Measurements from ENCODE around the gene ZMYND11. TPM values are rescaled to one million over a fixed set of nuclear protein-coding genes. Genes with fewer than 3 reads are reported as not detected.
"Not testable (repeated sequence)": the region's sequence is repeated elsewhere in the genome, so short reads cannot be mapped to it uniquely, and the experiment has no call there.

ZMYND11 gene
- polyA plus RNA-seq, 1 of the 3 experiments (the other 2 are of a cell fraction) = 33.1 TPM

DNA sequence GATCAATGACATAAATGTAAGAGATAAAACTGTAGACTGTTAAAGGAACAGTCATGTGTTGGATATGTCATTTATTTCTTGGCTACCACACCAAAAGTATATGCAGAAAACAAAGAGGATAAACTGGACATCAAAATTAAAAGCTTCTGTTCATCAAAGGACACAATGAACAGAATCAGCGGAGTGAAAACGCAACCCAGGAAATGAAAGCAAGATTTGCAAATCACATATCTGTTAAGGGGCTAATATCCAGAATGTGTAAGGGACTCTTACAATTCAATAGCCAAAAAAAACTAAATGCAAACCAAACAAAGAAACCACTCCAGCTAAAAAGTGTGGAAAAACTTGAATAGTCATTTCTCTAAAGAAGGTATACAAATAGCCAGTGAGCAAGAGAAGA is 164.3 kb downstream of the ZMYND11 start:
- H2AFZ ChIP-seq (ENCODE audit: low read depth) = no peak overlapping the region
- no peak for TF ChIP-seq POLR2AphosphoS5 (IDR thresholded peaks at IDR 0.05; ENCODE audit: low read depth, low read length)
- TF ChIP-seq SMC3 (IDR thresholded peaks at IDR 0.05; ENCODE audit: low read depth, low read length) = no peak
- no peak for TF ChIP-seq RAD21 (IDR thresholded peaks at IDR 0.05; ENCODE audit: low read length)
- TF ChIP-seq GATA2 (CRISPR knock-in tag; IDR thresholded peaks at IDR 0.05) = no peak
- TF ChIP-seq, protein P1, sequence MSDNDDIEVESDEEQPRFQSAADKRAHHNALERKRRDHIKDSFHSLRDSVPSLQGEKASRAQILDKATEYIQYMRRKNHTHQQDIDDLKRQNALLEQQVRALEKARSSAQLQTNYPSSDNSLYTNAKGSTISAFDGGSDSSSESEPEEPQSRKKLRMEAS (IDR thresholded peaks at IDR 0.05; ENCODE audit: low read depth) = no peak
- no peak for TF ChIP-seq TCF12 (IDR thresholded peaks at IDR 0.05)
- no peak for TF ChIP-seq YY1 (IDR thresholded peaks at IDR 0.05; ENCODE audit: low read depth)
- no peak for TF ChIP-seq FOSL2 (IDR thresholded peaks at IDR 0.05; ENCODE audit: borderline replicate concordance, low read depth)
- TF ChIP-seq, protein P2, sequence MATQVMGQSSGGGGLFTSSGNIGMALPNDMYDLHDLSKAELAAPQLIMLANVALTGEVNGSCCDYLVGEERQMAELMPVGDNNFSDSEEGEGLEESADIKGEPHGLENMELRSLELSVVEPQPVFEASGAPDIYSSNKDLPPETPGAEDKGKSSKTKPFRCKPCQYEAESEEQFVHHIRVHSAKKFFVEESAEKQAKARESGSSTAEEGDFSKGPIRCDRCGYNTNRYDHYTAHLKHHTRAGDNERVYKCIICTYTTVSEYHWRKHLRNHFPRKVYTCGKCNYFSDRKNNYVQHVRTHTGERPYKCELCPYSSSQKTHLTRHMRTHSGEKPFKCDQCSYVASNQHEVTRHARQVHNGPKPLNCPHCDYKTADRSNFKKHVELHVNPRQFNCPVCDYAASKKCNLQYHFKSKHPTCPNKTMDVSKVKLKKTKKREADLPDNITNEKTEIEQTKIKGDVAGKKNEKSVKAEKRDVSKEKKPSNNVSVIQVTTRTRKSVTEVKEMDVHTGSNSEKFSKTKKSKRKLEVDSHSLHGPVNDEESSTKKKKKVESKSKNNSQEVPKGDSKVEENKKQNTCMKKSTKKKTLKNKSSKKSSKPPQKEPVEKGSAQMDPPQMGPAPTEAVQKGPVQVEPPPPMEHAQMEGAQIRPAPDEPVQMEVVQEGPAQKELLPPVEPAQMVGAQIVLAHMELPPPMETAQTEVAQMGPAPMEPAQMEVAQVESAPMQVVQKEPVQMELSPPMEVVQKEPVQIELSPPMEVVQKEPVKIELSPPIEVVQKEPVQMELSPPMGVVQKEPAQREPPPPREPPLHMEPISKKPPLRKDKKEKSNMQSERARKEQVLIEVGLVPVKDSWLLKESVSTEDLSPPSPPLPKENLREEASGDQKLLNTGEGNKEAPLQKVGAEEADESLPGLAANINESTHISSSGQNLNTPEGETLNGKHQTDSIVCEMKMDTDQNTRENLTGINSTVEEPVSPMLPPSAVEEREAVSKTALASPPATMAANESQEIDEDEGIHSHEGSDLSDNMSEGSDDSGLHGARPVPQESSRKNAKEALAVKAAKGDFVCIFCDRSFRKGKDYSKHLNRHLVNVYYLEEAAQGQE (IDR thresholded peaks at IDR 0.05; ENCODE audit: low read depth, low read length) = no peak
- TF ChIP-seq EZH2phosphoT487 (IDR thresholded peaks at IDR 0.05; ENCODE audit: borderline replicate concordance, low read depth) = no peak
- no peak for TF ChIP-seq GABPA (IDR thresholded peaks at IDR 0.05; ENCODE audit: low read depth)
- no peak for TF ChIP-seq FOXM1 (IDR thresholded peaks at IDR 0.05; ENCODE audit: low read depth)
- no peak for TF ChIP-seq JUND (IDR thresholded peaks at IDR 0.05)
- H3K4me2 ChIP-seq = no peak overlapping the region
- H3K4me3 ChIP-seq (ENCODE audit: low read depth in 2 of 2, low read length in 1 of 2) = no peak overlapping the region
- POLR2A ChIA-PET = no interaction called here
- peaks cover 26% of the 10 kb centered on the region for H3F3A ChIP-seq (replicated peaks; ENCODE audit: insufficient read depth)
- H3K9me3 ChIP-seq = no peaks in the 10 kb centered on the region
- 0 out of 2 replicates have a peak, but pooled peaks cover 5% of the 10 kb centered on the region for H3K79me2 ChIP-seq (ENCODE audit: insufficient read depth)
- no peaks in the 10 kb centered on the region; the same call in 1 of the 2 replicates for H4K20me1 ChIP-seq (ENCODE audit: insufficient read depth)
- peaks cover 14 to 16% of the 10 kb centered on the region in 2 experiments for H3K36me3 ChIP-seq (replicated peaks in 1 of 2; ENCODE audit: control insufficient read depth in 1 of 2, insufficient read depth in 2 of 2, low read length in 1 of 2)
- no peak overlapping the region for H3K27ac ChIP-seq (ENCODE audit: low read depth in 2 of 2, low read length in 1 of 2)
- no peaks in the 10 kb centered on the region for H3K27me3 ChIP-seq (ENCODE audit: insufficient read depth)
- DNase-seq = no peak
- WGBS (ENCODE audit: low lambda C conversion rate) = 100% methylated on average over 2 of the region's 2 CpGs
- H3K9ac ChIP-seq = no peak overlapping the region
- H3K9me2 ChIP-seq = no peaks in the 10 kb centered on the region
- CTCF ChIA-PET = no interaction called here
- peaks cover 0 to 11% of the 10 kb centered on the region in 2 experiments; a peak in 2 of 4 replicates for H3K4me1 ChIP-seq (ENCODE audit: control insufficient read depth in 1 of 2, insufficient read depth in 2 of 2, low read depth in 1 of 2, low read length in 1 of 2)

DNA sequence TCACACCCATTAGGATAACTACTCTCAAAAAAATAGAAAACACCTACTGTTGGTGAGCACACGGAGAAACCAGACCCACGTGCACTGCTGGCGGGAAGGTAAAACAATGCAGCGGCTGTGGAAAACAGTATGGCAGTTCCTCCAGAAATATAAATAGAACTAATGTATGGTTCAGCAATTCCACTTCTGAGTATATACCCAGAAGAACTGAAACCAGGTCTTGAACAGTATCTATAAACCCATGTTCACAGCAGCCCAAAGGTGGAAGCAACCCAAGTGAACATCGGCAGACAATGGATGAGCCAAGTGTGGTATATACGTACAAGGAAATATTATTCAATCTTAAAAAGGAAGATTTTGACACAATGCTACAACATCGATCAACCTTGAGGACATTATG is 164.7 kb downstream of the ZMYND11 start:
- Histone ChIP-seq H3K27me3 (ENCODE audit: insufficient read depth) (no peaks in the 10 kb centered on the region), H3K9me3 (no peaks in the 10 kb centered on the region), H3K27ac (ENCODE audit: low read depth in 2 of 2, low read length in 1 of 2) (no peak overlapping the region), H4K20me1 (ENCODE audit: insufficient read depth) (no peaks in the 10 kb centered on the region; the same call in 1 of the 2 replicates), H2AFZ (ENCODE audit: low read depth) (no peak overlapping the region), H3K36me3 (replicated peaks in 1 of 2; ENCODE audit: control insufficient read depth in 1 of 2, insufficient read depth in 2 of 2, low read length in 1 of 2) (peaks cover 14 to 16% of the 10 kb centered on the region in 2 experiments), H3K79me2 (ENCODE audit: insufficient read depth) (0 out of 2 replicates have a peak, but pooled peaks cover 5% of the 10 kb centered on the region), H3K4me3 (ENCODE audit: low read depth in 2 of 2, low read length in 1 of 2) (no peak overlapping the region), H3K9me2 (no peaks in the 10 kb centered on the region), H3K9ac (no peak overlapping the region), H3K4me2 (no peak overlapping the region), H3K4me1 (ENCODE audit: control insufficient read depth in 1 of 2, insufficient read depth in 2 of 2, low read depth in 1 of 2, low read length in 1 of 2) (peaks cover 0 to 11% of the 10 kb centered on the region in 2 experiments; a peak in 2 of 4 replicates), H3F3A (replicated peaks; ENCODE audit: insufficient read depth) (peaks cover 26% of the 10 kb centered on the region)
- TF ChIP-seq FOXM1 (IDR thresholded peaks at IDR 0.05; ENCODE audit: low read depth) = no peak
- TF ChIP-seq, protein P2 (IDR thresholded peaks at IDR 0.05; ENCODE audit: low read depth, low read length) = no peak
- no peak for DNase-seq
- ChIA-PET POLR2A (no interaction called here), CTCF (no interaction called here)
- WGBS (ENCODE audit: low lambda C conversion rate) = 98% methylated on average over 7 of the region's 7 CpGs

DNA sequence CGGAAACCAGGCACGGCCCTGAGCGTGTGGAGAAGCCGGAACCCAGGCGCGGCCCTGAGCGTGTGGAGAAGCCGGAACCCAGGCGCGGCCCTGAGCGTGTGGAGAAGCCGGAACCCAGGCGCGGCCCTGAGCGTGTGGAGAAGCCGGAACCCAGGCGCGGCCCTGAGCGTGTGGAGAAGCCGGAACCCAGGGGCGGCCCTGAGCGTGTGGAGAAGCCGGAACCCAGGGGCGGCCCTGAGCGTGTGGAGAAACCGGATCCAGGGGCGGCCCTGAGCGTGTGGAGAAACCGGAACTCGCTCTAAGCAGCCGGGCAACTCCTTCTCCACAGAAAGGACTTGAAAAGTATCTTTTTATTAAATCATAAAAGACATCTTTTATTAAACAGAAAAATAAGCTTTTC is 165.3 kb downstream of the ZMYND11 start:
- H3K36me3 ChIP-seq (replicated peaks in 1 of 2; ENCODE audit: control insufficient read depth in 1 of 2, insufficient read depth in 2 of 2, low read length in 1 of 2) = peaks cover 14 to 16% of the 10 kb centered on the region in 2 experiments
- H3K27me3 ChIP-seq (ENCODE audit: insufficient read depth); H3K4me2 ChIP-seq; POLR2A ChIA-PET; H3K9ac ChIP-seq; CTCF ChIA-PET; H2AFZ ChIP-seq (ENCODE audit: low read depth); H3K4me3 ChIP-seq (ENCODE audit: low read depth in 2 of 2, low read length in 1 of 2); H3K9me3 ChIP-seq; H3K79me2 ChIP-seq (ENCODE audit: insufficient read depth); H4K20me1 ChIP-seq (ENCODE audit: insufficient read depth); DNase-seq; H3K9me2 ChIP-seq; H3K27ac ChIP-seq (ENCODE audit: low read depth in 2 of 2, low read length in 1 of 2): not testable (repeated sequence)
- H3F3A ChIP-seq (replicated peaks; ENCODE audit: insufficient read depth) = peaks cover 26% of the 10 kb centered on the region
- WGBS (ENCODE audit: low lambda C conversion rate) = 95% methylated on average over 31 of the region's 31 CpGs
- H3K4me1 ChIP-seq (ENCODE audit: control insufficient read depth in 1 of 2, insufficient read depth in 2 of 2, low read depth in 1 of 2, low read length in 1 of 2) = peaks cover 0 to 11% of the 10 kb centered on the region in 2 experiments; a peak in 2 of 4 replicates

Data from SK-N-SH (cell line).